GM19468 (cell line): ENCODE measurements around the gene CPLANE2.
"Not testable (repeated sequence)": the region's sequence is repeated elsewhere in the genome, so short reads cannot be mapped to it uniquely, and the experiment has no call there.

Source experiments
- ATAC-seq: cut with Tn5 transposase; IDR thresholded peaks from one replicate; pipeline ENCODE4 v1.9.1; 2021; ENCODE audit warnings: mild to moderate bottlenecking, moderate library complexity, moderate number of reproducible peaks; ENCODE audit not compliant: unreplicated experiment; ENCODE audit errors: extremely low read depth

CPLANE2 gene

GRCh38 chr1:16236511-16237342 lies at the start of gene CPLANE2:
Gene CPLANE2, minus strand, starts transcription at chr1:16237183. Its CDS starts 441 bp downstream, at chr1:16236742.
- peak; percentile 78 for ATAC-seq

GRCh38 chr1:16286122-16286521 lies 49.1 kb upstream of the CPLANE2 start:
- no peak for ATAC-seq

GRCh38 chr1:16281765-16282164 lies 44.8 kb upstream of the CPLANE2 start:
- no peak for ATAC-seq

DNA sequence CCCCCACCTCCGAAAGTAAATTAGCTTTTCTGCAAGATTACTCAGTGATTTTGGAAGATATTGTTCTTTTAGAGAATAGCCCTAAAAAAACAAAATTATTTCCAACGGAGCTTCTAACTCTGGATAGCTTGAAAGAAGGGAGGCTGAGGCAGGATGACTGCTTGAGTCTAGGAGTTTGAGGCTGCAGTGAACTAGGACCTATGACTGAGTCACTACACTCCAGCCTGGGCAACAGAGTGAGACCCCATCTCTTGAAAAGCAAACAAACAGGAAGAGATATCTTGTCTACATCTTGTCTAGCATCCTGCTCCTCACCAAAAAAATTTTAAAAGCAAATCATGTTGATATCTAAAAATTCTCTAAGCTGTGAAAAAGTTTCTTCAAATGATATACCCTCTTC lies 42.2 kb upstream of the CPLANE2 start:
- ATAC-seq, result no peak

DNA sequence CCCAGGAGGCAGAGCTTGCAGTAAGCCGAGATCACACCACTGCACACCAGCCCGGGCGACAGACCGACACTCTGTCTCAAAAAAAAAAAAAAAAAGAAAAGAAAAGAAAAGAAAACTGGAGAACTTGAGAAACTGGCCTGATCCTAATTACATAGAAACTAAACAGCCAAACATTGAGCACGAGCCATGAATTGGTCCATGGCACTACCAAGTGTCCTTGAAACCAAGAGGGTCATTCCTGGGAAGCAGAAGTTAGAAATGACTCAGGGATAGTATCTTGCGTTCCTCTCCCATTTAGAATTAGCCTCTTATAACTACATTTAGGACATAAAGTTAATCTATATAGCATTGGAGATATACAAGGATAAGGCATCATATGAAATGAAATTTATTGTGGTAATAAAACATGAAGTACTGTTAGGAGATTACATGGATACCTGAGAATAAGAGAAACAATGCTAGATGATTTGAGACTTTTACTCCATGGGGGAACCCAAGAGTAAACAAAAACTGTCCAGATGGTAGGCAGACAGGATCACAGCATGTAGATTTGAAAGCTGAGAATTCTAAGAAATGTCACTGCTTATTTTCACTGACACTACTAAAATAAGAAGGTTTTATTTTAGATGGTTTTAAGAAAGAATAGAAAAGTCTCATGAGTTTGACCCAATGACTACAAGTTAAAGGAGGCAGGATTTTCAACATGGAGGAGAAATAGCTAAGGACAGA lies 39.5 kb upstream of the CPLANE2 start:
- ATAC-seq, result no peak

- ATAC-seq, result no peak
Measured at GRCh38 chr1:16275591-16275990, 38.6 kb upstream of the CPLANE2 start.

DNA sequence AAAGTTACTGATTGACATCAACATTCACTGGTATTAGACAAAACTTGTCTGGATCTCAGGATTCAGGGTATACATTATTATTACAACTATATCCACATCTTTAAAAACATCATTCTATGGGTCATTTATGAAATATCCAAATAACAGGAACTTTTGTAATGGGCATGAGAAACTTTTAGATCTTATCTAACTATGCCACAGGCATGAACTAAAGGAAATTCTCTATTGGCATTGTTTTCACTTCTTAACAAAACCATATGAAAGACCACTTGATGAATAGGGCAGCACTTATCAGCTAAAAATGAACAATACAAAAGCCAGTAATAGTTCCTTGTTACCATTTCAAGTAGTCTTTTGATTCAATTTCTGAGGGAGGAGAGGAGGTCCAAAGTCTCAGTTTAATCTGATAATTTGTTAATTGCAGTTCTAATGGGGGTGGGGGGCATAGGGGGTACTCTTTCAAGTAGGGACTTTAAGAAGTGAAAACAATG lies 30.8 kb upstream of the CPLANE2 start:
- ATAC-seq, result no peak

DNA sequence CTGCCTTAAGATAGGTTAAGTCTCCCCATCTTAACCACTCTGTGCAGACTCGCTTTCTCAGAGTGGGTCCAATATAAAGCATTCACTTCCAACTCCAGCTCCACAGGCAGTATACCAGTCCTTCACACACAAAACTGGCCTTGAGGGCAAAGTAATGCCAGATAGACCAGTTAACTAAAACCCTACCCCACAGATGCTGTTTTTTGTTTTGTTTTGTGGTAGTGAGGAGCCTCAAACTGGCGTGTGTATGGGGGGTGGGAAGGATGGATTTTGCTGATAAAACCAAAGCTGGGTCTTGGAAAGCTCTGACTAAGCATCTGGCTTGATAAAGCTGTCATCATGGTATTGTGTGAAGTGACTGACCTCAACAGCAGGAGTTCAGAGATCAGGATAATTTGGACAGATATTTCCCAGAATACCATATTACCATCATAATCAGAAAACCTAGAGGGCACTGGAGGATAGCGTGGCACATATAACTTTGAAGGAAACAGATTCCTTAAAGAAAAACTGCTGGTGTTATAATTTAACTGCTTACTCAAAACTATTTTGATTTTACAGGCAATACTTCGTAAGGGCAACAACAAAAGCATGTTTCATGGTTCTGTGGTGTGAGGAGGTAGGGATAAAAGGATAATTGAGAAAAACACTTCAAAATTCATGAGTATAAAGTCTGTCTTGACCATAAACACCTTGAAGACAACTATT lies 29.6 kb upstream of the CPLANE2 start:
- no peak for ATAC-seq

GRCh38 chr1:16262067-16262466 lies 25.1 kb upstream of the CPLANE2 start:
- ATAC-seq, result no peak

GRCh38 chr1:16260814-16261213 lies 23.8 kb upstream of the CPLANE2 start:
- ATAC-seq, result no peak

- no peak for ATAC-seq
Measured at GRCh38 chr1:16258591-16259135, 21.7 kb upstream of the CPLANE2 start.

GRCh38 chr1:16257968-16258367 lies 21.0 kb upstream of the CPLANE2 start:
- ATAC-seq, result no peak

DNA sequence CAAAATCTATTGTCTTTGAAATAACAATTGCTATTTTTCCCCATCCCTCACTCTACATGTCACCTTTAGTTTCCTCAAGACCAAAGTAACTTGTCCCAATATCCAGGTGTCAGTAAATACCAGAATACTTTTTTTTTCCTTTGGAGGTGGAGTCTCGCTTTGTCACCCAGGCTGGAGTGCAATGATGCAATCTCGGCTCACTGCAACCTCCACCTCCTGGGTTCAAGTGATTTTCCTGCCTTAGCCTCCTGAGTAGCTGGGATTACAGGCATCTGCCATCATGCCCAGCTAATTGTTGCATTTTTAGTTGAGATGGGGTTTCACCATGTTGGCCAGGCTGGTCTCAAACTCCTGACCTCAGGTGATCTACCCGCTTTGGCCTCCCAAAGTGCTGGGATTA lies 20.6 kb upstream of the CPLANE2 start:
- ATAC-seq, result not testable (repeated sequence)

- ATAC-seq, result no peak
Measured at GRCh38 chr1:16256478-16256877, 19.5 kb upstream of the CPLANE2 start.

- no peak for ATAC-seq
Measured at GRCh38 chr1:16254263-16254928, 17.4 kb upstream of the CPLANE2 start.

- ATAC-seq, result no peak
Measured at GRCh38 chr1:16253332-16253922, 16.4 kb upstream of the CPLANE2 start.

GRCh38 chr1:16252912-16253311 lies 15.9 kb upstream of the CPLANE2 start:
- ATAC-seq, result no peak

DNA sequence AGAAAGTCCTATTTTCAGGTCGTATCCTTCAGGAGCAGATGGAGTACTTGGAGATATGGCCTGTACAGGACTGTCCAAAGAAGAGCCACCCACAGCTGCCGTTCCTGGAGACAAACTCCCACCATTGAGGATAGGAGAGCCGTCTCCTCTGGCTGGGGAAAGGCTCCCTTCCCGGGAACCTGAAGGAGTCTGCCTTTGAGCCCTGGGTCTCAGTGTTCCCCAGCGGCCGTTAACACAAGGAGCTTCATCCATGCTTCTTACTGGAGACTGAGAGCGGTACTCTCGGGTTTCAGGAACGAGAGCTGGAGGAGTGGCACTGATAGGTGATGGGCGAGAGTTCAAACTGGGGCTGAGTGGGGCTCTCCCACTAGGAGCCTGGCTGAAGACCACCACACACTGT lies 14.4 kb upstream of the CPLANE2 start:
- ATAC-seq, result no peak

DNA sequence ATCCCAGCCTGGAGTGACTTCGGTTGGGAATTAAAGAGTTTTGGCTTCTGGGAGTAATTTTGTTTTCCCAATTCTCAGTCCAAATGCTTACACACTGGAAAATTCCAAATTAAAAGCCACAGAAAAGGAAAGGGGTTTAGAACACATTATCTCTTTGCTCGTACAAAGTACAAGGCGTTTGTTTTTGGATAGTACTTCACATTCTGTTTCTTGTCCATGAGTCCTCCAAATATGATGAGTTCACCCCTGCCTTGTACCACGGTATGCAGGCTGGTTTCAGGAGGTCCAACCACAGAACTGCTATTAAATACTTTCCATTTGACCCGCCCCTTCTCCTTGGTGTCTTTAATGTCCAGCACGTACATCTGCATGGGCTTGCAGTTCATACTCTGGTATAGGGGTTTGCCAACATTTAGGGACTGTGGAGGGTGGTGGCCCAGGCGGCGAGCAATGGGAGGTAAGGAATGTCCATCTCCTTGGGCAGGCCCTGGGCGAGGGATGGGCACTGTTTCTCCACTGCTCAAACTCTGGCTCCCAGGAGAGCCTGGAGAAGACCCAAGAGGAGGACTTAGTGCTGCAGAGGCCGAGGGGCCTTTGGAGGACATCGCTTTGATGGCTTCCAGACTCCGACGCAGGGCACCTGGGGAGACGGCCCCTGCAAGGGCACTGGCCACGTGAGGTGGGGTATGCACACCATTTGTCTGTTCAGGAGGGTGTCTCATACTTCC lies 13.7 kb upstream of the CPLANE2 start:
- no peak for ATAC-seq
